ENCODE results near the gene MED13L.

MED13L gene

GRCh38 chr12:116274551-116275375 lies 2.7 kb downstream of the MED13L start:
- no peaks in the 10 kb centered on the region for H3K27me3 ChIP-seq (ENCODE audit: low read depth, low read length)
- no peaks in the 10 kb centered on the region for H3K36me3 ChIP-seq (ENCODE audit: control insufficient read depth in 1 of 2, insufficient read depth in 2 of 2, low read length in 2 of 2)
- H3K4me3 ChIP-seq (ENCODE audit: low read depth in 1 of 2, low read length in 2 of 2), result peak overlapping the region; percentile 34 to 89
- peaks cover 11 to 35% of the 10 kb centered on the region in 2 donors for H3K4me1 ChIP-seq (ENCODE audit: control insufficient read depth in 1 of 2, insufficient read depth in 2 of 2, low read length in 2 of 2)
- no peak overlapping the region for H3K27ac ChIP-seq (ENCODE audit: low read length)
- no peaks in the 10 kb centered on the region for H3K9me3 ChIP-seq (ENCODE audit: control insufficient read depth in 1 of 2, low read length in 2 of 2)

- no peak overlapping the region for H3K4me3 ChIP-seq (ENCODE audit: low read depth in 1 of 2, low read length in 2 of 2)
- no peaks in the 10 kb centered on the region for H3K27me3 ChIP-seq (ENCODE audit: low read depth, low read length)
- no peak overlapping the region for H3K27ac ChIP-seq (ENCODE audit: low read length)
- peaks cover 11 to 35% of the 10 kb centered on the region in 2 donors for H3K4me1 ChIP-seq (ENCODE audit: control insufficient read depth in 1 of 2, insufficient read depth in 2 of 2, low read length in 2 of 2)
- no peaks in the 10 kb centered on the region for H3K36me3 ChIP-seq (ENCODE audit: control insufficient read depth in 1 of 2, insufficient read depth in 2 of 2, low read length in 2 of 2)
- H3K9me3 ChIP-seq (ENCODE audit: control insufficient read depth in 1 of 2, low read length in 2 of 2), result no peaks in the 10 kb centered on the region
These were observed 3.5 kb downstream of the MED13L start for GRCh38 chr12:116273813-116274550.

GRCh38 chr12:116267948-116268347 lies 9.5 kb downstream of the MED13L start:
- Histone ChIP-seq H3K36me3 (ENCODE audit: control insufficient read depth in 1 of 2, insufficient read depth in 2 of 2, low read length in 2 of 2) (no peaks in the 10 kb centered on the region), H3K27me3 (ENCODE audit: low read depth, low read length) (no peaks in the 10 kb centered on the region), H3K4me1 (ENCODE audit: control insufficient read depth in 1 of 2, insufficient read depth in 2 of 2, low read length in 2 of 2) (peaks cover 32 to 53% of the 10 kb centered on the region in 2 donors), H3K4me3 (ENCODE audit: low read depth in 1 of 2, low read length in 2 of 2) (no peak overlapping the region), H3K27ac (ENCODE audit: low read length) (no peak overlapping the region), H3K9me3 (ENCODE audit: control insufficient read depth in 1 of 2, low read length in 2 of 2) (no peaks in the 10 kb centered on the region)

DNA sequence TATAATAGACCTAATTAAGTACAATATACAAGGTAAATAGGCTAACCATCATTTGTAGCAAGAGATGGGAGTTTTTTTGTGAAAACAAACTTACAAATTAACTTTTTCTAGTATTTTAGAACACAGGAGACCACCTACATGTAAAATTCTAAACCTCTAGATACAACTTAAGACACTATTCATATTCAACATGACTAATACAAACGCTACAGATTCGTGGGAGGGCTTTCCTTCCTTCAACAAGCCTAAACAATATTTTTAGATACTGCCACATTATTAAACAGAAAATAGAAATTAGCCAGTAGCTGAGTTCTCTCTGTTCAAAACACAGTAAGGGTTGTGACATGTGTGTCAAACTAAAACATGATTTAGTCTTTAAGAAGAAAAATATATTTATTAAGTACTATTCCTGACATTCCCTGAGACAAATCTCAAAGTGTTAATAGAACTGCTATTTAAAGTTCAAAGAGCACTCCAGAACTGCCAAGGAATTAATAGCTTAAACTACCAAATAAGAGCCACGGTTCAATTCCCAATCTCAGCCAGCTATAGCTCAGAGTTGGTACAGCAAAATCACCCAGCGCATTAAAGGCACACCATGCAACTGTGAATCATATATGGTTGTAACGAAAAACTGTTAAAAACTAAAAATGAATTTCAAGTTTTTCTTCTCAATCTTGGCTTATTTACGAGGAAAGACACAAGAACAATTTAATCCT lies 10.7 kb downstream of the MED13L start:
- Histone ChIP-seq H3K9me3 (ENCODE audit: control insufficient read depth in 1 of 2, low read length in 2 of 2) (no peaks in the 10 kb centered on the region), H3K36me3 (ENCODE audit: control insufficient read depth in 1 of 2, insufficient read depth in 2 of 2, low read length in 2 of 2) (no peaks in the 10 kb centered on the region), H3K27me3 (ENCODE audit: low read depth, low read length) (no peaks in the 10 kb centered on the region), H3K4me3 (ENCODE audit: low read depth in 1 of 2, low read length in 2 of 2) (peak overlapping the region in 1 of 2 donors; percentile 8), H3K27ac (ENCODE audit: low read length) (no peak overlapping the region), H3K4me1 (ENCODE audit: control insufficient read depth in 1 of 2, insufficient read depth in 2 of 2, low read length in 2 of 2) (peaks cover 32 to 55% of the 10 kb centered on the region in 2 donors)

- H3K4me1 ChIP-seq (ENCODE audit: control insufficient read depth in 1 of 2, insufficient read depth in 2 of 2, low read length in 2 of 2), result peaks cover 32 to 59% of the 10 kb centered on the region in 2 donors
- H3K36me3 ChIP-seq (ENCODE audit: control insufficient read depth in 1 of 2, insufficient read depth in 2 of 2, low read length in 2 of 2), result no peaks in the 10 kb centered on the region
- H3K27ac ChIP-seq (ENCODE audit: low read length), result peak overlapping the region; percentile 14
- peak overlapping the region in 1 of 2 donors; percentile 8 for H3K4me3 ChIP-seq (ENCODE audit: low read depth in 1 of 2, low read length in 2 of 2)
- no peaks in the 10 kb centered on the region for H3K9me3 ChIP-seq (ENCODE audit: control insufficient read depth in 1 of 2, low read length in 2 of 2)
- no peaks in the 10 kb centered on the region for H3K27me3 ChIP-seq (ENCODE audit: low read depth, low read length)
These were observed 11.3 kb downstream of the MED13L start for GRCh38 chr12:116266168-116266601.

DNA sequence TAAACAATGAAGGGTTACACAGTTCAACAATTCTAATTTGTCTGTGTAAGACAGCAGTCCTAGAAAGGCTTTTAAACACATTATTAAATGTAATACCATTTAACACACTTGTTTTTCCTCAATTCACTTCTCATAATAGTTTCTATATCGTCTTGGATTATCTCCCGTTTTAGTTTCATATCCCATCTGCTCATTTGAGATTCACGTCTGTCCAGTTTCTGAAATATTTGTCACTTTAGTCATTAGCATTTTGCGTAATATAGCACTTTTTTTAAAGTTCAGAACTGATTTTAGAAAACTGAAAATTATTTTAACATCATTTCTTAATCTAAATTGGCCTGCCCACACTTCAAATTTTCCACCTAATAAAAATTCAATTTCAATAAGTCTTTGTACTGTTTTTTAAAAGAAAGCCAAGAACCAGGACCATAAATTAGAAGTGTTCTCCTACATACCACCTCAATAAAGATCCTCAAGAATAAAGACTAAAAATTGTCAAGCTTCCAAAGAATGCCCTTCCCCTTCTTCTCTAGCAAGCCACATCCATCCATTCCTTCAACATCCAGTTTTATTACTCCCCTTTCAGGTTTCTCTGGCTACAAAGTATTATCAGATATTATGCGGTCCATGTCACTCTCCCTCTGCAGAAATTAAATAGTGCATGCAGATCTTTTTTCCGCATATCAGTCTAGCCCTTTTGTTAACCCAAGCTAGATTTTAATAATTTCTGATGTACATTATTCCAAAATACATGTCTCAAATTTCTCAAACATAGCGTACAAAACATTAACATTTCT lies 11.9 kb downstream of the MED13L start:
- H3K4me3 ChIP-seq (ENCODE audit: low read depth in 1 of 2, low read length in 2 of 2), result no peak overlapping the region
- no peaks in the 10 kb centered on the region for H3K36me3 ChIP-seq (ENCODE audit: control insufficient read depth in 1 of 2, insufficient read depth in 2 of 2, low read length in 2 of 2)
- H3K4me1 ChIP-seq (ENCODE audit: control insufficient read depth in 1 of 2, insufficient read depth in 2 of 2, low read length in 2 of 2), result peaks cover 32 to 66% of the 10 kb centered on the region in 2 donors
- H3K9me3 ChIP-seq (ENCODE audit: control insufficient read depth in 1 of 2, low read length in 2 of 2), result no peaks in the 10 kb centered on the region
- H3K27me3 ChIP-seq (ENCODE audit: low read depth, low read length), result no peaks in the 10 kb centered on the region
- H3K27ac ChIP-seq (ENCODE audit: low read length), result peak overlapping the region; percentile 14

- H3K4me3 ChIP-seq (ENCODE audit: low read depth in 1 of 2, low read length in 2 of 2), result no peak overlapping the region
- H3K36me3 ChIP-seq (ENCODE audit: control insufficient read depth in 1 of 2, insufficient read depth in 2 of 2, low read length in 2 of 2), result no peaks in the 10 kb centered on the region
- peaks cover 32 to 68% of the 10 kb centered on the region in 2 donors for H3K4me1 ChIP-seq (ENCODE audit: control insufficient read depth in 1 of 2, insufficient read depth in 2 of 2, low read length in 2 of 2)
- no peaks in the 10 kb centered on the region for H3K9me3 ChIP-seq (ENCODE audit: control insufficient read depth in 1 of 2, low read length in 2 of 2)
- no peaks in the 10 kb centered on the region for H3K27me3 ChIP-seq (ENCODE audit: low read depth, low read length)
- H3K27ac ChIP-seq (ENCODE audit: low read length), result no peak overlapping the region
These were observed 12.9 kb downstream of the MED13L start for GRCh38 chr12:116264525-116265070.

- Histone ChIP-seq H3K4me3 (ENCODE audit: low read depth in 1 of 2, low read length in 2 of 2) (no peak overlapping the region), H3K27me3 (ENCODE audit: low read depth, low read length) (no peaks in the 10 kb centered on the region), H3K27ac (ENCODE audit: low read length) (no peak overlapping the region), H3K9me3 (ENCODE audit: control insufficient read depth in 1 of 2, low read length in 2 of 2) (no peaks in the 10 kb centered on the region), H3K4me1 (ENCODE audit: control insufficient read depth in 1 of 2, insufficient read depth in 2 of 2, low read length in 2 of 2) (peaks cover 32 to 68% of the 10 kb centered on the region in 2 donors), H3K36me3 (ENCODE audit: control insufficient read depth in 1 of 2, insufficient read depth in 2 of 2, low read length in 2 of 2) (no peaks in the 10 kb centered on the region)
These were observed 13.6 kb downstream of the MED13L start for GRCh38 chr12:116263844-116264243.

- peaks cover 32 to 68% of the 10 kb centered on the region in 2 donors for H3K4me1 ChIP-seq (ENCODE audit: control insufficient read depth in 1 of 2, insufficient read depth in 2 of 2, low read length in 2 of 2)
- H3K4me3 ChIP-seq (ENCODE audit: low read depth in 1 of 2, low read length in 2 of 2), result no peak overlapping the region
- no peak overlapping the region for H3K27ac ChIP-seq (ENCODE audit: low read length)
- H3K27me3 ChIP-seq (ENCODE audit: low read depth, low read length), result no peaks in the 10 kb centered on the region
- no peaks in the 10 kb centered on the region for H3K36me3 ChIP-seq (ENCODE audit: control insufficient read depth in 1 of 2, insufficient read depth in 2 of 2, low read length in 2 of 2)
- no peaks in the 10 kb centered on the region for H3K9me3 ChIP-seq (ENCODE audit: control insufficient read depth in 1 of 2, low read length in 2 of 2)
These were observed 14.1 kb downstream of the MED13L start for GRCh38 chr12:116263431-116263830.

- no peaks in the 10 kb centered on the region for H3K27me3 ChIP-seq (ENCODE audit: low read depth, low read length)
- no peaks in the 10 kb centered on the region for H3K36me3 ChIP-seq (ENCODE audit: control insufficient read depth in 1 of 2, insufficient read depth in 2 of 2, low read length in 2 of 2)
- no peaks in the 10 kb centered on the region for H3K9me3 ChIP-seq (ENCODE audit: control insufficient read depth in 1 of 2, low read length in 2 of 2)
- H3K27ac ChIP-seq (ENCODE audit: low read length), result no peak overlapping the region
- H3K4me1 ChIP-seq (ENCODE audit: control insufficient read depth in 1 of 2, insufficient read depth in 2 of 2, low read length in 2 of 2), result peaks cover 35 to 69% of the 10 kb centered on the region in 2 donors
- no peak overlapping the region for H3K4me3 ChIP-seq (ENCODE audit: low read depth in 1 of 2, low read length in 2 of 2)
These were observed 14.8 kb downstream of the MED13L start for GRCh38 chr12:116262741-116263140.

Data from muscle layer of duodenum (tissue), 2 donors.